CD4-positive, alpha-beta T cell treated with Interleukin-4 for 4 hours (primary cell): Measurements from ENCODE around the gene TCFL5.

Source experiments
- DNase-seq: peaks from one replicate; pipeline ENCODE4 v3.0.0-alpha.2; 2020

Gene TCFL5

GRCh38 chr20:62820962-62821725 is 40.5 kb downstream of the TCFL5 start:
- DNase-seq, result no peak

DNA sequence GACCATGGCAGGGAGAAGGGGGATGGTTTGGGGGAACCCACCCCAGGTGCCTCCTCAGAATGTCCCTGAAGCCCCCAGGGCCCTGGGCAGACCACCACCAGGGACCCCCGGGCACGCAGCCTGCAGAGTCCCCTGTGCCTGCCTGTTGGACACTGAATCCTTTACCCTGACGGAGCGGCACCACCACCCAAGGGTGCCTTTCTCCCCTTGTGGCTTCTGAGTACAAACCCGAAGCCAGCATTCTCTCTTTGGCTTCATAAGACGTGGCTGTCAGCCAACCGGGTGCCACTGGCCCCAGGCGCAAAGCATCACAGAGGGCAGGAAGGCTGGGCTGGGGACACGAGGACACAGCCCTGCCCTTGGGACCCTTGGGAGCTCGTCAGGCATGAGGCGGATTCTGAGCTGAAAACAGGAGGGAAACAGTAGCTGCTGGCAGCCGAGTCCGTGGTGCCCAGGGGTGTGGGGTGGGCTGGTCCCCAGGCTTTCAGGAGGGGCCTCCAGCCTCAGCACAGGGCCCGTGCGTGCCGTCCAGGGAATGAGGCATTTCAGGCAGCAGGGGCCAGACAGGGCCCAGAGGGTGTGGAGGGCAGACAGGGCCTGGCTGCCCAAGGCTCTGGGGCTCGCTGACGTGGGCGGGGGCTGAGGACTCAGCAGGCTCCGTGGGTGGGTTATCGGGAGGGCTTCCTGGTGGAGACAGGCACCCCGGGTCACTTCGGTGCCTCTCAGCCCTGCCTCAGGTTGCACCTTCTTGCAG is 41.2 kb downstream of the TCFL5 start:
- no peak for DNase-seq

- no peak for DNase-seq
Observed at GRCh38 chr20:62819494-62820174, 42.0 kb downstream of the TCFL5 start.

- DNase-seq, result no peak
Observed at GRCh38 chr20:62818592-62819493, 42.8 kb downstream of the TCFL5 start.

DNA sequence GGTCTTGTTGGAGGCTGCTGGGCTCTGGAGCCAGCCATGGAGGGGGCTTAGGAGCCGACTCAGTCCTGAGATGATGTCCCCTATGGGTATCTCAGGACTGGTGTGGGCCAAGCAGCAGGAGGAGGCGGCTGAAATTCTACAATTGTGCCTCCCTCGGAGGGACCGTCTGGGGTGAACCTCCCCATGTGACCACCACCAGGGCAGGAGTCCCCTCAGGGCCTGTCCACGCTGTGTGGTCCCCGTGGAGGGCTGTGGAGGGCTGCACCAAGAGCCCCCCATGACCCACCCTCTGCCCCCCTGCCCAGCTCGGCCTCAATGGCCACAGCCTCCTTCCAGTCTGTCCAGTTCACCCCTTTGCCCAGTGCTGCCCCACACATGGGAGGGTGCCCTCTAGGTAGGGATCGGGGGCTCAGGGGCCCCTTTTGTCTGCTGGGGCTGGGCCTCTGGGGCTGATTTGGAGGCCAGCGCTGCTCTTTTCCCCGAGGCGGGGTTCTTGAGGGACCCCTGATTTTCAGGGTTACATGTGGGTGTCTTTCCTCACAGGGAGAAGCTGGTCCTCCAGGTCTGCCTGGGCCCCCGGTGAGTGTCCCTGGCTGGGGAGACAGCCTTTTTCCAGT is 43.5 kb downstream of the TCFL5 start:
- no peak for DNase-seq

DNA sequence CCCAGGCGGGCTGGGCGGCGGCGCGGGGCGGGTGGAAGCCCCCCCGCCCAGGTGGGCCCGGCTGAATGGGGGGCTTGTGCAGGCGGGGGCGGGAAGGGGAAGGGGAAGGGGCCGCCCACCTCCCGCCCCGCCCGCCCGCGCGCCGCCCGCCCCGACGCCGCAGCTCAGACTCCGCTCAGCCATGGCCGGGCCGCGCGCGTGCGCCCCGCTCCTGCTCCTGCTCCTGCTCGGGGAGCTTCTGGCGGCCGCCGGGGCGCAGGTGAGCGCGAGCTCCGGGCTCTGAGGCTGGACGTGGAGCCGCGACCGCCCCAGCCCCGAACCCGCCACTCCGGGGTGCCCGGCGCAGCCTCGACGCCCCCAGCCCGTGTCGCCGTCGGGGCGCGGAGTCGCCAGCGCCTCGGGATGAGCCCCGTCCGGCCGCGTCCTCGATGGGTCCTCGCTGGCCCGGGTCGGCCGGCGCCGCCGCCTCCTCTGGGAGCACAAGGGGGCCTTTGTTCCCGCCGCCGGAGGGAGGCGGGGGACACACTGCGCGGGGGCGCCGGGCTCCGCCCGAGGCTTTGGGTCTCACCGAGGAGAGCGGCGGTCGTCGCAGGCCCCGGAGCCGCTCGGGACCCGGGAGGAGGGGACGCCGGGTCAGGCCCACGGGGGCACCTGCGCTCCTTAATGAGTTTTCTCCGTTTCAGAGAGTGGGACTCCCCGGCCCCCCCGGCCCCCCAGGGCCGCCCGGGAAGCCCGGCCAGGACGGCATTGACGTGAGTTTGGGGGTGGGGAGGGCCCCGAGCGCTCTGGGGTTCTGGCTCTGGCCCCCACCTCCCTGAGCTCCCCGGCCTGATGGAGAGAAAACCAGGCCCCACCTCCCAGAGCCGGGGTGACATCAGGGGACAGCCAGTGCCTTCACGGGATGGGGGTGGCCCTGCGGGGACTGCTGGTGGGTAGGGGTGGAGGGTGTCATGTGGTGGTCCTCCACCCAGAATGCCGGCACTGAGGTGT is 44.4 kb downstream of the TCFL5 start, which contains the start of gene COL9A3:
Gene COL9A3, plus strand, starts transcription at position 167 of the 990 bp plus-strand sequence. Its CDS starts 15 bp downstream, at position 182.
- no peak for DNase-seq

- no peak for DNase-seq
Observed at GRCh38 chr20:62816031-62816883, 45.4 kb downstream of the TCFL5 start.

GRCh38 chr20:62815066-62815991 is 46.3 kb downstream of the TCFL5 start:
- DNase-seq, result no peak

DNA sequence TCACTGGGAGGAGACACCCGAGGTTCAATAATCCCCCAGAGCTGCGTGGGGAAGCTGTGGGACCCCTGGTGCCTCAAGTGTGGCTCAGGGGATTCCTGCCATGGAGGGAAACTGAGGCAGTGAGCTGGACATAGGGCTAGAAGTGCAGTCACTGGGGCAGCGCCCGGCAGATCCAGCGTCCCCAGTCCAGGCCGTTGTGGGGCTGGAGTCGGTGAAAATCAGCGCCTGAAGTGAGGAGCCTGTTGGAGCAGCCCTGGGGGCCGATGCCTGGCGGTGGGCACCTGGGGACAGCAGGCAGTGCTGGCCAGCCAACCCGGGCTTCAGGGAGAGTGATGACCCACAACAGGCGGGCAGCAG is 46.9 kb downstream of the TCFL5 start:
- no peak for DNase-seq

GRCh38 chr20:62814060-62814708 is 47.4 kb downstream of the TCFL5 start:
- DNase-seq, result no peak

- no peak for DNase-seq
Observed at GRCh38 chr20:62813588-62813987, 48.0 kb downstream of the TCFL5 start.

DNA sequence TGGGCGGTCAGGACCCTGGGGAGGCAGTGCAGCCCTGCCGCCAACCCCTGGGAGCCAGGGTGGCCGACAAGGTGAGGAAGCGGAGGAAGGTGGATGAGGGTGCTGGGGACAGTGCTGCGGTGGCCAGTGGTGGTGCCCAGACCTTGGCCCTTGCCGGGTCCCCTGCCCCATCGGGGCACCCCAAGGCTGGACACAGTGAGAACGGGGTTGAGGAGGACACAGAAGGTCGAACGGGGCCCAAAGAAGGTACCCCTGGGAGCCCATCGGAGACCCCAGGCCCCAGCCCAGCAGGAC is 48.8 kb downstream of the TCFL5 start:
- DNase-seq, result no peak

- DNase-seq, result no peak
Observed at GRCh38 chr20:62812181-62812906, 49.3 kb downstream of the TCFL5 start.

- no peak for DNase-seq
Observed at GRCh38 chr20:62811720-62812119, 49.9 kb downstream of the TCFL5 start.

GRCh38 chr20:62811320-62811719 is 50.3 kb downstream of the TCFL5 start:
- no peak for DNase-seq

GRCh38 chr20:62809530-62810428 is 51.8 kb downstream of the TCFL5 start:
- no peak for DNase-seq
